ENCODE measurements around the gene PCDH15. TPM values are rescaled to one million over a fixed set of nuclear protein-coding genes. Genes with fewer than 3 reads are reported as not detected.

The PCDH15 gene
- total RNA-seq, 1 donor = under 0.01 TPM

GRCh38 chr10:54758791-54759190 lies 42.2 kb downstream of the PCDH15 start:
- Histone ChIP-seq H3K4me1 (ENCODE audit: insufficient read depth, low read length) (no peaks in the 10 kb centered on the region), H3K9me3 (ENCODE audit: low read depth, low read length) (no peaks in the 10 kb centered on the region), H3K4me3 (ENCODE audit: low read length) (no peak overlapping the region), H3K27me3 (ENCODE audit: insufficient read depth, low read length) (no peaks in the 10 kb centered on the region)

GRCh38 chr10:54749623-54750022 lies 51.4 kb downstream of the PCDH15 start:
- no peaks in the 10 kb centered on the region for H3K27me3 ChIP-seq (ENCODE audit: insufficient read depth, low read length)
- no peaks in the 10 kb centered on the region for H3K9me3 ChIP-seq (ENCODE audit: low read depth, low read length)
- no peak overlapping the region for H3K4me3 ChIP-seq (ENCODE audit: low read length)
- no peaks in the 10 kb centered on the region for H3K4me1 ChIP-seq (ENCODE audit: insufficient read depth, low read length)

- Histone ChIP-seq H3K9me3 (ENCODE audit: low read depth, low read length) (no peaks in the 10 kb centered on the region), H3K4me3 (ENCODE audit: low read length) (no peak overlapping the region), H3K4me1 (ENCODE audit: insufficient read depth, low read length) (no peaks in the 10 kb centered on the region), H3K27me3 (ENCODE audit: insufficient read depth, low read length) (no peaks in the 10 kb centered on the region)
These were observed 55.6 kb downstream of the PCDH15 start for GRCh38 chr10:54745436-54745835.

- H3K4me3 ChIP-seq (ENCODE audit: low read length) = no peak overlapping the region
- no peaks in the 10 kb centered on the region for H3K4me1 ChIP-seq (ENCODE audit: insufficient read depth, low read length)
These were observed 58.6 kb downstream of the PCDH15 start for GRCh38 chr10:54742416-54742815.

GRCh38 chr10:54728511-54728910 lies 72.5 kb downstream of the PCDH15 start:
- H3K4me1 ChIP-seq (ENCODE audit: insufficient read depth, low read length) = no peaks in the 10 kb centered on the region

More at GRCh38 chr10:54742416-54742815, 58.6 kb downstream of the PCDH15 start:
- Histone ChIP-seq H3K9me3 (ENCODE audit: low read depth, low read length) (no peaks in the 10 kb centered on the region), H3K27me3 (ENCODE audit: insufficient read depth, low read length) (no peaks in the 10 kb centered on the region)

GRCh38 chr10:54722075-54722474 lies 79.0 kb downstream of the PCDH15 start:
- Histone ChIP-seq H3K27me3 (ENCODE audit: insufficient read depth, low read length) (no peaks in the 10 kb centered on the region), H3K9me3 (ENCODE audit: low read depth, low read length) (peaks cover 6% of the 10 kb centered on the region), H3K4me1 (ENCODE audit: insufficient read depth, low read length) (no peaks in the 10 kb centered on the region), H3K4me3 (ENCODE audit: low read length) (no peak overlapping the region)

More at GRCh38 chr10:54728511-54728910, 72.5 kb downstream of the PCDH15 start:
- H3K4me3 ChIP-seq (ENCODE audit: low read length) = no peak overlapping the region
- no peaks in the 10 kb centered on the region for H3K9me3 ChIP-seq (ENCODE audit: low read depth, low read length)
- H3K27me3 ChIP-seq (ENCODE audit: insufficient read depth, low read length) = no peaks in the 10 kb centered on the region

GRCh38 chr10:54710918-54711317 lies 90.1 kb downstream of the PCDH15 start:
- Histone ChIP-seq H3K9me3 (ENCODE audit: low read depth, low read length) (peaks cover 5% of the 10 kb centered on the region), H3K4me1 (ENCODE audit: insufficient read depth, low read length) (no peaks in the 10 kb centered on the region), H3K27me3 (ENCODE audit: insufficient read depth, low read length) (no peaks in the 10 kb centered on the region)

GRCh38 chr10:54708591-54708990 lies 92.4 kb downstream of the PCDH15 start:
- Histone ChIP-seq H3K4me1 (ENCODE audit: insufficient read depth, low read length) (no peaks in the 10 kb centered on the region), H3K27me3 (ENCODE audit: insufficient read depth, low read length) (no peaks in the 10 kb centered on the region), H3K9me3 (ENCODE audit: low read depth, low read length) (peaks cover 7% of the 10 kb centered on the region)

More at GRCh38 chr10:54710918-54711317, 90.1 kb downstream of the PCDH15 start:
- H3K4me3 ChIP-seq (ENCODE audit: low read length) = no peak overlapping the region

GRCh38 chr10:54708021-54708420 lies 93.0 kb downstream of the PCDH15 start:
- no peaks in the 10 kb centered on the region for H3K27me3 ChIP-seq (ENCODE audit: insufficient read depth, low read length)
- peaks cover 10% of the 10 kb centered on the region for H3K9me3 ChIP-seq (ENCODE audit: low read depth, low read length)
- no peak overlapping the region for H3K4me3 ChIP-seq (ENCODE audit: low read length)
- no peaks in the 10 kb centered on the region for H3K4me1 ChIP-seq (ENCODE audit: insufficient read depth, low read length)

More at GRCh38 chr10:54708591-54708990, 92.4 kb downstream of the PCDH15 start:
- H3K4me3 ChIP-seq (ENCODE audit: low read length) = no peak overlapping the region

GRCh38 chr10:54702583-54703485 lies 98.2 kb downstream of the PCDH15 start:
- H3K4me3 ChIP-seq (ENCODE audit: low read length) = no peak overlapping the region
- no peaks in the 10 kb centered on the region for H3K4me1 ChIP-seq (ENCODE audit: insufficient read depth, low read length)
- H3K9me3 ChIP-seq (ENCODE audit: low read depth, low read length) = peaks cover 14% of the 10 kb centered on the region
- H3K27me3 ChIP-seq (ENCODE audit: insufficient read depth, low read length) = no peaks in the 10 kb centered on the region

- H3K4me3 ChIP-seq (ENCODE audit: low read length) = no peak overlapping the region
- no peaks in the 10 kb centered on the region for H3K4me1 ChIP-seq (ENCODE audit: insufficient read depth, low read length)
- H3K9me3 ChIP-seq (ENCODE audit: low read depth, low read length) = no peaks in the 10 kb centered on the region
- H3K27me3 ChIP-seq (ENCODE audit: insufficient read depth, low read length) = no peaks in the 10 kb centered on the region
These were observed 109.7 kb downstream of the PCDH15 start for GRCh38 chr10:54691331-54691730.

GRCh38 chr10:54682554-54682953 lies 118.5 kb downstream of the PCDH15 start:
- Histone ChIP-seq H3K4me3 (ENCODE audit: low read length) (no peak overlapping the region), H3K27me3 (ENCODE audit: insufficient read depth, low read length) (no peaks in the 10 kb centered on the region), H3K9me3 (ENCODE audit: low read depth, low read length) (no peaks in the 10 kb centered on the region)

GRCh38 chr10:54681136-54681535 lies 119.9 kb downstream of the PCDH15 start:
- Histone ChIP-seq H3K27me3 (ENCODE audit: insufficient read depth, low read length) (no peaks in the 10 kb centered on the region), H3K4me1 (ENCODE audit: insufficient read depth, low read length) (no peaks in the 10 kb centered on the region), H3K9me3 (ENCODE audit: low read depth, low read length) (no peaks in the 10 kb centered on the region), H3K4me3 (ENCODE audit: low read length) (no peak overlapping the region)

More at GRCh38 chr10:54682554-54682953, 118.5 kb downstream of the PCDH15 start:
- H3K4me1 ChIP-seq (ENCODE audit: insufficient read depth, low read length) = no peaks in the 10 kb centered on the region

GRCh38 chr10:54667136-54667535 lies 133.9 kb downstream of the PCDH15 start:
- Histone ChIP-seq H3K4me1 (ENCODE audit: insufficient read depth, low read length) (no peaks in the 10 kb centered on the region), H3K4me3 (ENCODE audit: low read length) (no peak overlapping the region), H3K9me3 (ENCODE audit: low read depth, low read length) (no peaks in the 10 kb centered on the region), H3K27me3 (ENCODE audit: insufficient read depth, low read length) (no peaks in the 10 kb centered on the region)

GRCh38 chr10:54666192-54666591 lies 134.8 kb downstream of the PCDH15 start:
- no peaks in the 10 kb centered on the region for H3K9me3 ChIP-seq (ENCODE audit: low read depth, low read length)
- H3K4me3 ChIP-seq (ENCODE audit: low read length) = no peak overlapping the region
- H3K4me1 ChIP-seq (ENCODE audit: insufficient read depth, low read length) = no peaks in the 10 kb centered on the region
- no peaks in the 10 kb centered on the region for H3K27me3 ChIP-seq (ENCODE audit: insufficient read depth, low read length)

- no peaks in the 10 kb centered on the region for H3K9me3 ChIP-seq (ENCODE audit: low read depth, low read length)
- H3K27me3 ChIP-seq (ENCODE audit: insufficient read depth, low read length) = no peaks in the 10 kb centered on the region
- no peaks in the 10 kb centered on the region for H3K4me1 ChIP-seq (ENCODE audit: insufficient read depth, low read length)
- H3K4me3 ChIP-seq (ENCODE audit: low read length) = no peak overlapping the region
These were observed 135.9 kb downstream of the PCDH15 start for GRCh38 chr10:54665095-54665494.
